ENCODE data around the gene CIB4. TPM values are rescaled to one million over a fixed set of nuclear protein-coding genes. Genes with fewer than 3 reads are reported as not detected.

The CIB4 gene
- total RNA-seq, 2 experiments from 2014 or later = not detected

GRCh38 chr2:26636935-26637334 lies 4.2 kb downstream of the CIB4 start:
- Mint-ChIP-seq H3K36me3 (ENCODE audit: low read depth) (no peaks in the 10 kb centered on the region), H3K9me3 (ENCODE audit: low read depth) (no peaks in the 10 kb centered on the region), H3K4me1 (no peaks in the 10 kb centered on the region), H3K27me3 (peaks cover 21% of the 10 kb centered on the region), H3K27ac (no peak overlapping the region), H3K4me3 (no peak overlapping the region)
- intact Hi-C loops (cut with DNase I, micrococcal nuclease) = no loop called here
- ChIA-PET CTCF (interaction anchor here (0.6 to 1.1 kb wide), 4 partner anchors 41 to 523 kb away, joined by 3 to 4 read pairs (median 4); no protein-coding TSS in a partner anchor), POLR2A (no interaction called here)
- no peak for DNase-seq
- ATAC-seq = no peak

GRCh38 chr2:26635401-26635800 lies 5.8 kb downstream of the CIB4 start:
- ChIA-PET CTCF (no interaction called here), POLR2A (no interaction called here)
- DNase-seq (no peak), ATAC-seq (no peak)
- no peaks in the 10 kb centered on the region for H3K9me3 Mint-ChIP-seq (ENCODE audit: low read depth)
- peaks cover 10% of the 10 kb centered on the region for H3K27me3 Mint-ChIP-seq
- no peak overlapping the region for H3K4me3 Mint-ChIP-seq
- H3K27ac Mint-ChIP-seq = no peak overlapping the region
- H3K36me3 Mint-ChIP-seq (ENCODE audit: low read depth) = no peaks in the 10 kb centered on the region
- no peaks in the 10 kb centered on the region for H3K4me1 Mint-ChIP-seq
- intact Hi-C loops (cut with DNase I, micrococcal nuclease) = no loop called here

- peaks cover 6% of the 10 kb centered on the region for H3K27me3 Mint-ChIP-seq
- intact Hi-C loops (cut with DNase I, micrococcal nuclease) = no loop called here
- no peaks in the 10 kb centered on the region for H3K36me3 Mint-ChIP-seq (ENCODE audit: low read depth)
- H3K9me3 Mint-ChIP-seq (ENCODE audit: low read depth) = no peaks in the 10 kb centered on the region
- H3K27ac Mint-ChIP-seq = no peak overlapping the region
- no peak for ATAC-seq
- no peaks in the 10 kb centered on the region for H3K4me1 Mint-ChIP-seq
- DNase-seq = no peak
- H3K4me3 Mint-ChIP-seq = no peak overlapping the region
- ChIA-PET CTCF (no interaction called here), POLR2A (no interaction called here)
Measured at GRCh38 chr2:26634636-26635230, 6.4 kb downstream of the CIB4 start.

DNA sequence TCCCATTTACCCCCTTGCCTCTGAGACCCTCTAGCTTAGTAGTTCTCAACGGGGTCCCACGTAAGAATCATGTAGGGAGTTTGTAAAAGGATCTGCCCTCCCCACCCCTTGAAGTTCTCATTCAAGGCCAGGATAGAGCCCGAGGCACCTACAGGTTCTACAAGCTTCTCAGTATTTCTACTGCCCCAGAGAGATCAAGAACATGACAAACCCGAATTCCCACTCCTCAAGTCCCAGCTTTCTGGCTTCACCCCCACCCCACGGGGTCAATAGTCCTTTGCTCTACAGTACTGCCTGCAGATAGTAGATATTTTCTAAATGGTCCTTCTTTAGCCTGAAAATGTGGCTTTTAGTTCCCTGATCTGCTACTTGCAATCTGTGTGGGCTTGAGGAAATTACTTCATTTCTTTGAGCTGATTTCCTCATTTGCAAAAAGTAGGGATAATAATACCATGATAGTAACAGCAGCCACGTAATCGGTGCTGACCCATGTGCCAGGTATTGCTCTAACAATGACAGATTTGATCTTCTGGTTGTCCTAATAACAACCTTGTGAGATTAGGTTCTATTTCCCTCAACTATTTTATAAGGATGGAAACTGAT lies 7.1 kb downstream of the CIB4 start:
- CTCF ChIA-PET = interaction anchor here (0.7 kb wide), 1 partner anchor 9 kb away, joined by 3 read pairs; no protein-coding TSS in a partner anchor
- H3K9me3 Mint-ChIP-seq (ENCODE audit: low read depth) = no peaks in the 10 kb centered on the region
- intact Hi-C loops (cut with DNase I, micrococcal nuclease) = no loop called here
- DNase-seq = no peak
- H3K36me3 Mint-ChIP-seq (ENCODE audit: low read depth) = no peaks in the 10 kb centered on the region
- H3K27me3 Mint-ChIP-seq = peaks cover 4% of the 10 kb centered on the region
- H3K4me1 Mint-ChIP-seq = no peaks in the 10 kb centered on the region
- H3K4me3 Mint-ChIP-seq = no peak overlapping the region
- no peak for ATAC-seq
- no peak overlapping the region for H3K27ac Mint-ChIP-seq
- POLR2A ChIA-PET = no interaction called here

DNA sequence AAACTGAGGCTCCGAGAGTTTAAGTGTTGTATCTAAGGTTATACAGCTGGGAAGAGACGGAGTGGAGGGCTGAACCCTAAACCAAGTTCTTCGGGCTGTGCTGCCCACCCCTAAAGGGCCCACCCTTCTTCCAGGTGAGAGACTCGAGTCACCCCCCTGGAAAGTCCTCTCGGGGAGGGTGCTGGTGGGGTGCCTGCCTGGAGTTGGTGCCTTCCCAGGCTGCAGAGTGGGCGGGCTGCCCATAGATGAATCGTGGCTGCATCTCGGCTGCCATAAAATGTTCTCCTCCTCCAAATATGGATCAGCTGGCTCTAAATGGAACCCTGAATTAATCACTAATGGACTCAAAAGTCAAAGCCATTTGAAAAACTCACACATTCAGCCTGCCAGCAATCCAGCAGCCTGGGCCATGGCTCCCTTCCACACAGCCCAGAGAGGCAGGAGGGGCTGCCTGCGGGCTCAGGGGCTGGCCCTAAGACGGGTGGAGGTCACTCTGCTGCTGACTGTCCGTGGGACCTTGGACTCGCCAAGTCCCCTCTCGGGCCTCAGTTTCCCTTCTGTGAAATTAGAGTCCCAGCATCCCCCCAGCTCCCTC lies 7.7 kb downstream of the CIB4 start:
- Mint-ChIP-seq H3K4me3 (no peak overlapping the region), H3K4me1 (no peaks in the 10 kb centered on the region), H3K9me3 (ENCODE audit: low read depth) (no peaks in the 10 kb centered on the region), H3K27me3 (peaks cover 2% of the 10 kb centered on the region), H3K36me3 (ENCODE audit: low read depth) (no peaks in the 10 kb centered on the region), H3K27ac (no peak overlapping the region)
- ChIA-PET CTCF (interaction anchor here (0.7 to 0.8 kb wide), 3 partner anchors 8 to 13 kb away, joined by 3 to 5 read pairs (median 3); partner anchors contain the start of gene CIB4), POLR2A (no interaction called here)
- intact Hi-C loops (cut with DNase I, micrococcal nuclease) = no loop called here
- ATAC-seq (no peak), DNase-seq (no peak)

GRCh38 chr2:26632624-26633185 lies 8.5 kb downstream of the CIB4 start:
- no peaks in the 10 kb centered on the region for H3K36me3 Mint-ChIP-seq (ENCODE audit: low read depth)
- H3K27me3 Mint-ChIP-seq = peaks cover 2% of the 10 kb centered on the region
- no peak for ATAC-seq
- no peaks in the 10 kb centered on the region for H3K4me1 Mint-ChIP-seq
- POLR2A ChIA-PET = no interaction called here
- no peak for DNase-seq
- no peak overlapping the region for H3K4me3 Mint-ChIP-seq
- intact Hi-C loops (cut with DNase I, micrococcal nuclease) = no loop called here
- H3K27ac Mint-ChIP-seq = no peak overlapping the region
- CTCF ChIA-PET = interaction anchor here (0.7 to 0.8 kb wide), 2 partner anchors 9 to 12 kb away, joined by 3 to 5 read pairs; partner anchors contain the start of gene CIB4
- no peaks in the 10 kb centered on the region for H3K9me3 Mint-ChIP-seq (ENCODE audit: low read depth)

DNA sequence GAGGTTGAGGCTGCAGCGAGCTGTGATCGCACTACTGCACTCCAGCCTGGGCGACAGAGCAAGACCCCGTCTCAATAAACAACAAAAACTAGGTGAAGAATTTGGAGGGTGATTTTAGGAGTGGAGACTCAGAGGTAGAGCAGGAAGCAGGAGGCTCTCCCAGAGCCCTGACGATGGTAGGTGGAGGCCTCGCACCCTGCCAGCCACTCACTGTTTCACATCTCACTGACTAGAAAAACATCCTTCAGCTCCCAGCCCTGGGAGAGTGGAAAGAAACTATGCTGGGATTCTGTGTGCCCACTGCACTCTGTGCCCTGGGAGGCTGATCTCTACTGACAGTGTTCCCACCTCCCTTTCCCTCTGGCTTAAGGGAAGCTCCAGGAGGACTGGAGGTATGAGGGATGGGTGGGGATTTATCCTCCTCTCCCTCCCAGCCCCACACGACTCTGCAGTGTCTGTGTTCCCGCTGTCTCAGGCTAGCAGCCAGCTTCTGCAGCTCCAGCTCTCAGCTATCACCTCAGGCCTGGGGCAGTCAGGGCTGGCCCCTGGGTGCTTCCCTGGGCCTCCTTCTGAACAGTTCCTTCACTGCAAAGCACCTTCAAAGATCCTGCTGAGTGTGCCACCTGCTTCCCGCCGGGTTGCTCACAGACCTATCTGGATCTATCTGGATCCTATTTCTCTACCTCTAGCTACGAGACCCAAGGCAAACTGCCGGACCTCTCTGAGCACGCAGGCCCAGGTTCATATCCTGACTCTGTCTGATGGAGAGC lies 9.6 kb downstream of the CIB4 start:
- ChIA-PET POLR2A (no interaction called here), CTCF (interaction anchor here (0.7 kb wide), 1 partner anchor 39 kb away, joined by 3 read pairs; no protein-coding TSS in a partner anchor)
- DNase-seq = no peak
- Mint-ChIP-seq H3K27me3 (peaks cover 2% of the 10 kb centered on the region), H3K27ac (no peak overlapping the region), H3K9me3 (ENCODE audit: low read depth) (no peaks in the 10 kb centered on the region), H3K4me1 (no peaks in the 10 kb centered on the region), H3K36me3 (ENCODE audit: low read depth) (no peaks in the 10 kb centered on the region), H3K4me3 (no peak overlapping the region)
- ATAC-seq = no peak
- intact Hi-C loops (cut with DNase I, micrococcal nuclease) = no loop called here

- intact Hi-C loops (cut with DNase I, micrococcal nuclease) = no loop called here
- DNase-seq (no peak), ATAC-seq (no peak)
- Mint-ChIP-seq H3K4me1 (no peaks in the 10 kb centered on the region), H3K4me3 (no peak overlapping the region), H3K9me3 (ENCODE audit: low read depth) (no peaks in the 10 kb centered on the region), H3K27ac (no peak overlapping the region), H3K36me3 (ENCODE audit: low read depth) (no peaks in the 10 kb centered on the region), H3K27me3 (peaks cover 2% of the 10 kb centered on the region)
- POLR2A ChIA-PET = interaction anchor here (0.6 kb wide), 1 partner anchor 78 kb away, joined by 3 read pairs; no protein-coding TSS in a partner anchor
- CTCF ChIA-PET = interaction anchor here (0.7 kb wide), 1 partner anchor 38 kb away, joined by 3 read pairs; no protein-coding TSS in a partner anchor
Measured at GRCh38 chr2:26630669-26631360, 10.4 kb downstream of the CIB4 start.

- intact Hi-C loops (cut with DNase I, micrococcal nuclease) = no loop called here
- H3K27ac Mint-ChIP-seq = no peak overlapping the region
- H3K27me3 Mint-ChIP-seq = peaks cover 2% of the 10 kb centered on the region
- ATAC-seq = no peak
- no peak for DNase-seq
- H3K36me3 Mint-ChIP-seq (ENCODE audit: low read depth) = no peaks in the 10 kb centered on the region
- ChIA-PET CTCF (no interaction called here), POLR2A (interaction anchor here (0.6 kb wide), 1 partner anchor 78 kb away, joined by 3 read pairs; no protein-coding TSS in a partner anchor)
- no peaks in the 10 kb centered on the region for H3K4me1 Mint-ChIP-seq
- no peaks in the 10 kb centered on the region for H3K9me3 Mint-ChIP-seq (ENCODE audit: low read depth)
- no peak overlapping the region for H3K4me3 Mint-ChIP-seq
Measured at GRCh38 chr2:26630235-26630634, 10.9 kb downstream of the CIB4 start.

DNA sequence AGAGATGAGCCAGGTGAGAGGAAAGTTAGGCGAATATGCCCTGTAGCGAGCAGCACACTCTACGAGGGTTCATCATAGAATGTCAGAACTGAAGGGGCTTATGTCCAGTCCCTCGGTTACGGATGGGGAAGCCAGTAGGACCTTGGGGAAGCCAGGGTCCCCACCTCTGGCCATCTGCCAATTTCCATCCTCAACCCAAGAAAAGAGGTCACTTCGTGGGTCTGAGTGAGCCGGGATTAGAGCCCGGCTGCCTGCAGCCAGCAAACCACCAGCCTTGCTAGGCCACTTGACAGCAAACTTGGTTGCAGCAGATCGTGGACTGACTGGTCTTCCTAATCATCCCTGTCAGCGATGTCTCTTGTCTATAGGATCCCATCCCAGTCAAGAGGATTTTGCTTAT lies 11.4 kb downstream of the CIB4 start:
- H3K27ac Mint-ChIP-seq = no peak overlapping the region
- no peak for DNase-seq
- CTCF ChIA-PET = no interaction called here
- peaks cover 2% of the 10 kb centered on the region for H3K27me3 Mint-ChIP-seq
- POLR2A ChIA-PET = interaction anchor here (0.6 kb wide), 1 partner anchor 77 kb away, joined by 3 read pairs; no protein-coding TSS in a partner anchor
- H3K36me3 Mint-ChIP-seq (ENCODE audit: low read depth) = no peaks in the 10 kb centered on the region
- no peaks in the 10 kb centered on the region for H3K4me1 Mint-ChIP-seq
- no peaks in the 10 kb centered on the region for H3K9me3 Mint-ChIP-seq (ENCODE audit: low read depth)
- no peak overlapping the region for H3K4me3 Mint-ChIP-seq
- intact Hi-C loops (cut with DNase I, micrococcal nuclease) = no loop called here
- ATAC-seq = no peak

- H3K27me3 Mint-ChIP-seq = peaks cover 2% of the 10 kb centered on the region
- ChIA-PET POLR2A (no interaction called here), CTCF (no interaction called here)
- no peak overlapping the region for H3K27ac Mint-ChIP-seq
- DNase-seq (no peak), ATAC-seq (no peak)
- H3K4me1 Mint-ChIP-seq = no peaks in the 10 kb centered on the region
- H3K9me3 Mint-ChIP-seq (ENCODE audit: low read depth) = no peaks in the 10 kb centered on the region
- intact Hi-C loops (cut with DNase I, micrococcal nuclease) = no loop called here
- no peaks in the 10 kb centered on the region for H3K36me3 Mint-ChIP-seq (ENCODE audit: low read depth)
- no peak overlapping the region for H3K4me3 Mint-ChIP-seq
Measured at GRCh38 chr2:26629346-26629630, 11.9 kb downstream of the CIB4 start.
